OCI-LY7 (cell line): ENCODE data around the gene ZNF792. TPM values are rescaled to one million over a fixed set of nuclear protein-coding genes. Genes with fewer than 3 reads are reported as not detected.

Source experiments
- BruUV-seq: library from RNA; stranded (reverse); fragments of 400-500 nt; replicated peaks from 2 replicates; lab custom pipeline; 2021; lab: Mats Ljungman, UMichigan
- CTCF ChIA-PET: fragments of 300-600 bp; sonication (Branson Sonifier 250); formaldehyde crosslinking; loops from one replicate; lab custom pipeline; 2022; ENCODE audit warnings: antibody characterized with exemption; ENCODE audit not compliant: unreplicated experiment; lab: Charles Lee
- POLR2A ChIA-PET: fragments of 300-600 bp; sonication (Branson Sonifier 250); formaldehyde crosslinking; loops from one replicate; lab custom pipeline; 2022; ENCODE audit warnings: antibody characterized with exemption; lab: Charles Lee
- DNase-seq: peaks from one replicate; pipeline ENCODE4 v3.0.0-alpha.2; 2015; ENCODE audit warnings: low spot score
- H2AFZ ChIP-seq: fragments of 200-600 bp; sonication (generic), shearing (Covaris generic); 2 replicates; pipeline ENCODE4 v1.6.1; 2014; ENCODE audit warnings: mild to moderate bottlenecking, antibody characterized with exemption, low read length, moderate library complexity
- H3K27ac ChIP-seq: fragments of 200-600 bp; sonication (generic); 2 replicates; pipeline ENCODE4 v1.5.1; 2014; ENCODE audit warnings: mixed run types, low read depth, mild to moderate bottlenecking, moderate library complexity, low read length, inconsistent platforms; ENCODE audit not compliant: poor library complexity, severe bottlenecking
- H3K36me3 ChIP-seq: fragments of 200-600 bp; sonication (generic); 2 replicates; pipeline ENCODE4 v1.6.1; 2014; ENCODE audit warnings: mild to moderate bottlenecking, antibody characterized with exemption, low read length, moderate library complexity, mixed read lengths; ENCODE audit not compliant: insufficient read depth
- H3K4me1 ChIP-seq: fragments of 200-600 bp; sonication (generic); 2 replicates; pipeline ENCODE4 v1.5.1; 2014; ENCODE audit warnings: mild to moderate bottlenecking, low read length; ENCODE audit not compliant: insufficient read depth, poor library complexity, severe bottlenecking
- H3K4me2 ChIP-seq: fragments of 200-600 bp; sonication (generic); 2 replicates; pipeline ENCODE4 v1.6.1; 2014; ENCODE audit warnings: mild to moderate bottlenecking, low read length
- H3K4me3 ChIP-seq: fragments of 200-600 bp; sonication (generic); 2 replicates; pipeline ENCODE4 v1.5.1; 2014; ENCODE audit warnings: mild to moderate bottlenecking, low read depth, low read length; ENCODE audit not compliant: poor library complexity, severe bottlenecking
- H3K79me2 ChIP-seq: fragments of 200-600 bp; sonication (generic); 2 replicates; pipeline ENCODE4 v1.6.1; 2016; ENCODE audit warnings: low read depth, mild to moderate bottlenecking, low read length, moderate library complexity, mixed read lengths; ENCODE audit not compliant: insufficient read depth
- H3K9me2 ChIP-seq: fragments of 200-600 bp; sonication (generic); 2 replicates; pipeline ENCODE4 v1.6.1; 2016; ENCODE audit warnings: mild to moderate bottlenecking, low read length, mixed read lengths; ENCODE audit not compliant: insufficient read depth
- H3K9me3 ChIP-seq: fragments of 200-600 bp; sonication (generic); 2 replicates; pipeline ENCODE4 v1.6.1; 2014; ENCODE audit warnings: mild to moderate bottlenecking, mixed run types, low read length, mixed read lengths
- H4K20me1 ChIP-seq: fragments of 200-600 bp; sonication (generic); 2 replicates; pipeline ENCODE4 v1.6.1; 2014; ENCODE audit warnings: mild to moderate bottlenecking, antibody characterized with exemption, low read length, moderate library complexity, mixed read lengths; ENCODE audit not compliant: insufficient read depth
- EZH2phosphoT487 ChIP-seq: fragments of 200-600 bp; sonication (generic); IDR thresholded peaks from 2 replicates; pipeline ENCODE4 v1.6.1; 2018; ENCODE audit warnings: low read depth, borderline replicate concordance, mild to moderate bottlenecking, mixed run types, antibody characterized with exemption, low read length, moderate library complexity, mixed read lengths
- intact Hi-C: fragments of 100-400 bp; cut with micrococcal nuclease; formaldehyde crosslinking; loops from one replicate; pipeline ENCODE4 v1.10.0; 2022; ENCODE audit not compliant: unreplicated experiment
- total RNA-seq, 2 experiments: library from RNA; depleted of rRNA in 1 of 2; stranded (reverse); fragments of >200 nt in 1 of 2; shearing (Covaris generic) in 1 of 2; gene quantifications; 2 replicates each; pipeline ENCODE4 v1.2.3, GENCODE V29; 2014 to 2022
- TF ChIP-seq, protein P1 (sequence below): fragments of 200-600 bp; sonication (generic); conservative IDR thresholded peaks from 2 replicates; pipeline ENCODE4 v1.5.1; 2014; ENCODE audit warnings: mild to moderate bottlenecking, antibody characterized with exemption, low read length, moderate library complexity, mixed read lengths

The ZNF792 gene
- total RNA-seq, 2 experiments from 2014 or later, result 8.0 to 9.5 TPM

- Histone ChIP-seq H3K9me2 (no peaks in the 10 kb centered on the region), H3K4me1 (peaks cover 63% of the 10 kb centered on the region), H2AFZ (no peak overlapping the region), H3K9me3 (no peaks in the 10 kb centered on the region), H3K4me2 (peak overlapping the region; percentile 95), H3K79me2 (peaks cover 53% of the 10 kb centered on the region), H3K4me3 (peak overlapping the region; percentile 73), H3K27ac (peak overlapping the region; percentile 88), H3K36me3 (peaks cover 38% of the 10 kb centered on the region), H4K20me1 (peaks cover 6% of the 10 kb centered on the region; the same call in 1 of the 2 replicates)
- CTCF ChIA-PET, result no interaction called here
- no TSS peak for BruUV-seq
- intact Hi-C loops, result no loop called here
- no peak for TF ChIP-seq EZH2phosphoT487
- TF ChIP-seq, protein P1, sequence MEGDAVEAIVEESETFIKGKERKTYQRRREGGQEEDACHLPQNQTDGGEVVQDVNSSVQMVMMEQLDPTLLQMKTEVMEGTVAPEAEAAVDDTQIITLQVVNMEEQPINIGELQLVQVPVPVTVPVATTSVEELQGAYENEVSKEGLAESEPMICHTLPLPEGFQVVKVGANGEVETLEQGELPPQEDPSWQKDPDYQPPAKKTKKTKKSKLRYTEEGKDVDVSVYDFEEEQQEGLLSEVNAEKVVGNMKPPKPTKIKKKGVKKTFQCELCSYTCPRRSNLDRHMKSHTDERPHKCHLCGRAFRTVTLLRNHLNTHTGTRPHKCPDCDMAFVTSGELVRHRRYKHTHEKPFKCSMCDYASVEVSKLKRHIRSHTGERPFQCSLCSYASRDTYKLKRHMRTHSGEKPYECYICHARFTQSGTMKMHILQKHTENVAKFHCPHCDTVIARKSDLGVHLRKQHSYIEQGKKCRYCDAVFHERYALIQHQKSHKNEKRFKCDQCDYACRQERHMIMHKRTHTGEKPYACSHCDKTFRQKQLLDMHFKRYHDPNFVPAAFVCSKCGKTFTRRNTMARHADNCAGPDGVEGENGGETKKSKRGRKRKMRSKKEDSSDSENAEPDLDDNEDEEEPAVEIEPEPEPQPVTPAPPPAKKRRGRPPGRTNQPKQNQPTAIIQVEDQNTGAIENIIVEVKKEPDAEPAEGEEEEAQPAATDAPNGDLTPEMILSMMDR, result no peak
- DNase-seq, result no peak
- POLR2A ChIA-PET, result interaction anchor here (0.5 kb wide), 1 partner anchor 236 kb away, joined by 4 read pairs; no protein-coding TSS in a partner anchor
These were observed 36.3 kb upstream of the ZNF792 start for GRCh38 chr19:35000338-35000646.

DNA sequence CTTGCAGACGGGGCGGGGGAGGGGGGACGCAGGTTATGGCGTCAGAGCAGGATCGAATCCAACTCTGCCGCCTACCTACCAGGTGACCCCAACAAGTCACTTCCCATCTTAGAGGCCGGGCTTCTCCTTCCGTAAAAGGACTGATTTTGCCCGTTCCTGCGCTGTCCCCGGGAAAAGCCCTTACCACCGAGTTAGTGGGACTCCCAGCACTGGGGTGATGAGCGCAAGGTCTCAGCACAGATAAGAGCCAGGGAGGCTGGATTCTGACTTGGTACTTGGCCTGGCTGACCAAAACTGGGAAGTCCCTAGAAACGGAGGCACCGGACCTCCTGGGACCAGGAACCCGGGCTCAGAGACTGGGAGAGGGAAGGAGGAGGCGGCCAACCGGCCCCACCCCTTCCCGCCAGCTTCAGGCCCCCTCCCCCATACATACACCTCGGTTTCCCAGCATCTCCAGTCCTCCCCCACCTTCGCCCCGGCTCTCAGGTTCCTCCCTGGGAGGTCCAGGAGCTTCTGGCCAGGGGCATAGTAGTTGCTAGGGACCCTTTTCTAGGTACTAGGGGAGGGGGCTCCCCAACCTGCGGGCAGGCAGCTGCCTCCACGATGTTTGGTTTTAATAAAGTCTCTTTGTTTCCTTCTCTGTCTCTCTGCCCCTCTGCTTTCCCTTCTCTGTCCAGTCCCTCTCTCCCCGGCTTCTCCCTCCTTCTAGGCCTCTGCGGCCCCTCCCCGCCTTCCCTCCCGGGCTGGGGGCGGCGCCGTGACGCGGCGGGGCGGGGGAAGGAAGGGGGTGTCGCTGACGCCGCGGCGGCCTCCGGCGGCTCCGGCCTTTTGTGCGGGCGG, 35.7 kb upstream of the ZNF792 start, which contains the start of gene GRAMD1A:
Gene GRAMD1A, plus strand, starts transcription at position 826 of the 840 bp plus-strand sequence. CDS start 156 bp downstream, outside the sequence.
- peak within 1 kb of the TSS; percentile 88 for H3K27ac ChIP-seq
- H3K36me3 ChIP-seq, result peaks cover 34% of the 10 kb centered on the region; the same call in 1 of the 2 replicates
- peaks cover 48% of the 10 kb centered on the region for H3K79me2 ChIP-seq
- ChIA-PET POLR2A (interaction anchor here (0.7 to 0.8 kb wide), 2 partner anchors 367 to 1053 kb away, joined by 3 to 7 read pairs; no protein-coding TSS in a partner anchor), CTCF (interaction anchor here (0.6 kb wide), 1 partner anchor 828 kb away, joined by 3 read pairs; no protein-coding TSS in a partner anchor)
- H2AFZ ChIP-seq, result peak within 1 kb of the TSS; percentile 64
- intact Hi-C loops, result no loop called here
- no peak for TF ChIP-seq EZH2phosphoT487
- TF ChIP-seq, protein P1, result no peak
- H3K4me2 ChIP-seq, result peak within 1 kb of the TSS; percentile 95
- no TSS peak for BruUV-seq
- H3K4me1 ChIP-seq, result peaks cover 63% of the 10 kb centered on the region
- H3K9me3 ChIP-seq, result no peaks in the 10 kb centered on the region
- H3K9me2 ChIP-seq, result no peaks in the 10 kb centered on the region
- H4K20me1 ChIP-seq, result peaks cover 6% of the 10 kb centered on the region; the same call in 1 of the 2 replicates
- peak within 1 kb of the TSS; percentile 73 for H3K4me3 ChIP-seq
- peak; percentile 83 for DNase-seq
